Liver (tissue), 9 donors: ENCODE results near the gene GLUD1. TPM values are rescaled to one million over a fixed set of nuclear protein-coding genes. Genes with fewer than 3 reads are reported as not detected.
"Not testable (repeated sequence)": the region's sequence is repeated elsewhere in the genome, so short reads cannot be mapped to it uniquely, and the experiment has no call there.

ENCODE experiments used
- DNase-seq: peaks from one replicate; pipeline ENCODE4 v3.0.0-alpha.2; 2017; ENCODE audit warnings: low spot score
- H3K27ac ChIP-seq, 2 donors: one replicate each; pipeline ENCODE4 v1.7.0; 2013; ENCODE audit warnings: inconsistent platforms in 2 of 2, low read length in 2 of 2, control low read depth in 1 of 2, low read depth in 1 of 2, mild to moderate bottlenecking in 1 of 2
- H3K27me3 ChIP-seq, 4 donors: one replicate each; pipeline versions ENCODE4 v1.6.1 to v1.7.0; 2013; ENCODE audit warnings: low read length in 3 of 4, inconsistent platforms in 1 of 4, mild to moderate bottlenecking in 1 of 4, moderate library complexity in 1 of 4; ENCODE audit not compliant: control insufficient read depth in 4 of 4, insufficient read depth in 4 of 4
- H3K36me3 ChIP-seq, 4 donors: one replicate each; pipeline versions ENCODE4 v1.6.1 to v1.7.0; 2013; ENCODE audit warnings: low read length in 3 of 4, mild to moderate bottlenecking in 3 of 4, low read depth in 1 of 4, moderate library complexity in 1 of 4; ENCODE audit not compliant: control insufficient read depth in 4 of 4, insufficient read depth in 3 of 4
- H3K4me1 ChIP-seq, 4 donors: one replicate each; pipeline versions ENCODE4 v1.6.1 to v1.7.0; 2013; ENCODE audit warnings: low read length in 3 of 4, mild to moderate bottlenecking in 3 of 4, moderate library complexity in 1 of 4; ENCODE audit not compliant: control insufficient read depth in 4 of 4, insufficient read depth in 4 of 4
- H3K4me3 ChIP-seq, 3 donors: one replicate each; pipeline versions ENCODE4 v1.6.1 to v1.7.0; 2013; ENCODE audit warnings: low read length in 3 of 3, control low read depth in 1 of 3, low read depth in 1 of 3, mild to moderate bottlenecking in 1 of 3
- H3K9ac ChIP-seq, 2 donors: one replicate each; pipeline ENCODE4 v1.7.0; 2013; ENCODE audit warnings: low read length in 2 of 2, mild to moderate bottlenecking in 2 of 2, moderate library complexity in 2 of 2, control low read depth in 1 of 2, low read depth in 1 of 2
- H3K9me3 ChIP-seq, 4 donors: one replicate each; pipeline versions ENCODE4 v1.6.1 to v1.7.0; 2013; ENCODE audit warnings: low read length in 3 of 4; ENCODE audit not compliant: control insufficient read depth in 4 of 4
- HNF4A ChIP-seq, 2 donors: conservative IDR thresholded peaks; 2 replicates each; pipeline ENCODE4 v1.6.1; 2016; ENCODE audit warnings: antibody characterized with exemption in 2 of 2, mild to moderate bottlenecking in 2 of 2
- JUND ChIP-seq, 2 donors: IDR thresholded peaks; 2 replicates each; pipeline ENCODE4 v1.6.1; 2016; ENCODE audit warnings: antibody characterized with exemption in 2 of 2
- RXRA ChIP-seq, 2 donors: IDR thresholded peaks; 2 replicates each; pipeline ENCODE4 v1.6.1; 2017 to 2018; ENCODE audit warnings: antibody characterized with exemption in 2 of 2, mild to moderate bottlenecking in 1 of 2
- SP1 ChIP-seq: IDR thresholded peaks from 2 replicates; pipeline ENCODE4 v1.6.1; 2018; ENCODE audit warnings: antibody characterized with exemption, mild to moderate bottlenecking
- WGBS: extraction: QIAGEN DNeasy Blood & Tissue Kit; methylation state at CpG from one replicate; pipeline ENCODE4 v1.1.7; 2013; 5-methylcytosine and 5-hydroxymethylcytosine counted together
- polyA plus RNA-seq, 2 donors: library from polyadenylated mRNA; stranded (reverse) in 1 of 2; unstranded in 1 of 2; fragments of 200-250 nt in 1 of 2; fragments of >200 nt in 1 of 2; fragmentation: Nextera tagmentation in 1 of 2; extraction: Ambion mirVana in 1 of 2; gene quantifications; one replicate each; pipeline versions ENCODE4 v1.2.1 to v1.2.3, GENCODE V29; 2013 to 2015
- total RNA-seq, 2 donors: library from RNA; depleted of rRNA; stranded (reverse); fragments of >200 nt; gene quantifications; one replicate each; pipeline ENCODE4 v1.2.3, GENCODE V29; 2014
- donor health status: healthy.
- donor health status: healthy.
- donor health status: healthy.
- donor health status: healthy.
- donor health status: healthy.

The GLUD1 gene
- total and polyA plus RNA-seq, 4 donors, result 335 to 601 (median 417) TPM

- WGBS, result 46% methylated on average over 4 of the region's 5 CpGs
- not testable (repeated sequence) for H3K4me1 ChIP-seq, H3K9ac ChIP-seq, H3K27me3 ChIP-seq, DNase-seq, H3K36me3 ChIP-seq, H3K9me3 ChIP-seq, H3K4me3 ChIP-seq
- peak in 1 of 2 donors; percentile 18 for TF ChIP-seq JUND (IDR thresholded peaks at IDR 0.05)
- TF ChIP-seq HNF4A (conservative IDR thresholded peaks at IDR 0.05), result peak in 1 of 2 donors; percentile 32
- peak overlapping the region in 1 of 2 donors; percentile 13 for H3K27ac ChIP-seq
Measured at GRCh38 chr10:87142230-87143108, 47.8 kb upstream of the GLUD1 start.

DNA sequence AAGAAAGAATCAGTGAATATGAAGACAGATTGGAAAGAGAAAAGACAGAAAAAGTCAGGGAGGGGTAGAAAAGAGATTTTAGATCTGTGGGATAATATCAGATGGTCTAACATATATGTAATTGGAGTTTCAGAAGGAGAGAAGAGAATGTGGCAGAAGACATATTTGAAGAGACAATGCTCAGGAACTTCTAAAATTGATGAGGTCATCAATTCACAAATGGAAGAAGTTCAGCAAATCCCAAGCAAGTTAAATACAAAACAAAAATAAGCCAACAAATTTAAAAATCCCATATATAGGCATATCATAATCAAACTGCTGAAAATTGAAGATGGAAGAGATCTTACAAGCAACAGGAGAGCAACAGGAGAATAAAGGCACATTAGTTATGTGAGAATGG lies 42.8 kb upstream of the GLUD1 start:
- H3K36me3 ChIP-seq, H3K4me3 ChIP-seq, H3K27me3 ChIP-seq, H3K9me3 ChIP-seq, DNase-seq, H3K4me1 ChIP-seq, H3K27ac ChIP-seq, H3K9ac ChIP-seq: not testable (repeated sequence)

- not testable (repeated sequence) for DNase-seq, H3K36me3 ChIP-seq, H3K4me3 ChIP-seq, H3K9me3 ChIP-seq, H3K27ac ChIP-seq, H3K9ac ChIP-seq, H3K27me3 ChIP-seq, H3K4me1 ChIP-seq
- TF ChIP-seq SP1 (peak; percentile 12), RXRA (IDR thresholded peaks at IDR 0.05) (peak in 1 of 2 donors; percentile 22)
- WGBS, result 35% methylated on average over 2 of the region's 2 CpGs
Measured at GRCh38 chr10:87134440-87134839, 39.8 kb upstream of the GLUD1 start.

GRCh38 chr10:87133936-87134335 lies 39.3 kb upstream of the GLUD1 start:
- not testable (repeated sequence) for H3K9me3 ChIP-seq, H3K9ac ChIP-seq, H3K36me3 ChIP-seq, H3K4me3 ChIP-seq, H3K4me1 ChIP-seq, H3K27ac ChIP-seq, H3K27me3 ChIP-seq, DNase-seq
- WGBS, result 85% methylated on average over 2 of the region's 2 CpGs

- H3K27me3 ChIP-seq, H3K27ac ChIP-seq, H3K9me3 ChIP-seq, H3K36me3 ChIP-seq, H3K4me3 ChIP-seq, H3K4me1 ChIP-seq, DNase-seq, H3K9ac ChIP-seq: not testable (repeated sequence)
Measured at GRCh38 chr10:87132176-87132575, 37.5 kb upstream of the GLUD1 start.

DNA sequence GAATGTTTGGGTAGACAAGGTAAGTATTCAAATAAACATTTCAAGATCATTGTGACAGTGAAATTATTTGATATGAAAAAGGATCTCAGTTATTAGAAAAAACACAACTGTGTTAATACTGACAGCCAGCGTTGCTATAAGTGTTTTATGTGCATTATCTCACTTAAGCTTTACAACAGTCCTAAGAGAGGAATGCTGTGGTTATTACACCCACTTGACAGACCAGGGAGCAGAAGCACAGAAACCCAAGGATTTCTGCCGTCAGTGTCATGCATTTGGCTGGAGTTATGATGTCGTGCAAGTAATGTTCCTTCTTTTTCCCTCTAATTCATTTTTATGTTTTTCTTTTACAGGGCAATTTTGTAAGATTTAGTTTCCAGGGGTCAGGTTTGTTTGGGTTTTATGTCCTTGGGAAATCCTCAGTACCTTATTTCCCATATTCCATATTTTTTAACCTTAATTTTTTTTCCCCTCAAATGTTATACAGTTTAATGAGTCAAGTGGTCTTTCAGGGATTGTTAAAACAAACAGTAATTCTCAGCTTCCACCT lies 33.0 kb upstream of the GLUD1 start:
- WGBS, result 95% methylated on average over 3 of the region's 3 CpGs
- not testable (repeated sequence) for H3K36me3 ChIP-seq, H3K9me3 ChIP-seq, H3K27me3 ChIP-seq, H3K4me3 ChIP-seq, H3K27ac ChIP-seq, H3K4me1 ChIP-seq, H3K9ac ChIP-seq, DNase-seq

GRCh38 chr10:87127048-87127447 lies 32.4 kb upstream of the GLUD1 start:
- H3K9me3 ChIP-seq, H3K27me3 ChIP-seq, DNase-seq, H3K9ac ChIP-seq, H3K4me1 ChIP-seq, H3K27ac ChIP-seq, H3K36me3 ChIP-seq, H3K4me3 ChIP-seq: not testable (repeated sequence)
- 92% methylated on average over 1 of the region's 2 CpGs for WGBS
